HepG2 (cell line): ENCODE measurements around the gene TUBG2. TPM values are rescaled to one million over a fixed set of nuclear protein-coding genes. Genes with fewer than 3 reads are reported as not detected.
A peak's percentile ranks its signal among the peaks of the same experiment; 100 is the strongest.

Experiments
- DNMT1 ChIP-seq: sonication (generic); formaldehyde crosslinking; IDR thresholded peaks from 2 replicates; pipeline ENCODE4 v1.5.1; 2020; ENCODE audit warnings: mild to moderate bottlenecking, missing genetic modification reagents
- FOXK1 ChIP-seq: sonication (generic); formaldehyde crosslinking; IDR thresholded peaks from 2 replicates; pipeline ENCODE4 v1.4.0; 2020; ENCODE audit warnings: low read depth, missing genetic modification reagents, borderline replicate concordance
- IRF2 ChIP-seq: IDR thresholded peaks from 2 replicates; pipeline ENCODE4 v1.6.1; 2018; ENCODE audit warnings: missing genetic modification reagents, missing compliant biosample characterization
- NFRKB ChIP-seq: fragments of 450-650 bp; IDR thresholded peaks from 2 replicates; pipeline ENCODE4 v1.6.1; 2017
- NR1H2 ChIP-seq: sonication (generic); formaldehyde crosslinking; IDR thresholded peaks from 2 replicates; pipeline ENCODE4 v1.8.1; 2022; ENCODE audit warnings: low read depth, missing genetic modification reagents, borderline replicate concordance
- POLR2AphosphoS5 ChIP-seq: IDR thresholded peaks from 2 replicates; pipeline ENCODE4 v1.6.1; 2012; ENCODE audit warnings: low read depth, low read length
- PTBP1 ChIP-seq: fragments of 200-400 bp; formaldehyde crosslinking; IDR thresholded peaks from 2 replicates; pipeline ENCODE4 v1.6.1; 2018; ENCODE audit warnings: low read length, low read depth; ENCODE audit not compliant: poor library complexity, severe bottlenecking
- RFX5 ChIP-seq: IDR thresholded peaks from 2 replicates; pipeline ENCODE4 v1.6.1; 2011; ENCODE audit warnings: low read depth, low read length, improper control_type of control experiment
- SIN3A ChIP-seq: IDR thresholded peaks from 2 replicates; pipeline ENCODE4 v1.6.1; 2011; ENCODE audit warnings: low read depth, mild to moderate bottlenecking, control low read depth, low read length, borderline replicate concordance
- SP1 ChIP-seq, 2 experiments: fragments of 450-650 bp in 1 of 2; sonication (generic) in 1 of 2; formaldehyde crosslinking in 1 of 2; IDR thresholded peaks; 2 replicates each; pipeline versions ENCODE4 v1.4.0 to v1.6.1; 2016 to 2020; ENCODE audit warnings: missing genetic modification reagents in 1 of 2
- YY1 ChIP-seq: IDR thresholded peaks from 2 replicates; pipeline ENCODE4 v1.6.1; 2011; ENCODE audit warnings: low read length, low read depth, moderate library complexity, mild to moderate bottlenecking; ENCODE audit not compliant: insufficient read depth, insufficient replicate concordance
- ZNF235 ChIP-seq: sonication (generic); formaldehyde crosslinking; IDR thresholded peaks from 2 replicates; pipeline ENCODE4 v1.8.1; 2023; ENCODE audit warnings: mild to moderate bottlenecking, missing genetic modification reagents, borderline replicate concordance
- ZNF296 ChIP-seq: sonication (generic); formaldehyde crosslinking; conservative IDR thresholded peaks from 2 replicates; pipeline ENCODE4 v1.5.0; 2020; ENCODE audit warnings: mild to moderate bottlenecking, missing genetic modification reagents
- ZNF367 ChIP-seq: sonication (generic); formaldehyde crosslinking; IDR thresholded peaks from 2 replicates; pipeline ENCODE4 v1.4.0; 2020; ENCODE audit warnings: missing genetic modification reagents, borderline replicate concordance
- ZNF577 ChIP-seq: sonication (generic); formaldehyde crosslinking; IDR thresholded peaks from 2 replicates; pipeline ENCODE4 v1.4.0; 2020; ENCODE audit warnings: mild to moderate bottlenecking, low read depth, missing genetic modification reagents, borderline replicate concordance
- ZNF598 ChIP-seq: sonication (generic); formaldehyde crosslinking; IDR thresholded peaks from 2 replicates; pipeline ENCODE4 v1.5.1; 2020; ENCODE audit warnings: mild to moderate bottlenecking, missing genetic modification reagents, borderline replicate concordance
- polyA plus RNA-seq, 8 experiments: library from polyadenylated mRNA; depleted of rRNA in 3 of 8; stranded (reverse) in 7 of 8; unstranded in 1 of 8; fragments of >200 nt; fragmentation: Illumina TruSeq in 4 of 8; extraction: Trizol in 4 of 8; gene quantifications; 2 replicates each; pipeline versions ENCODE4 v1.2.1 to v1.2.3, GENCODE V29; 2011 to 2016; ENCODE audit warnings: low read depth in 4 of 8, missing spikeins in 1 of 8, mixed read lengths in 1 of 8; ENCODE audit not compliant: insufficient read depth in 1 of 8
- total RNA-seq, 5 experiments: library from RNA; depleted of rRNA; stranded (reverse); fragments of >200 nt; fragmentation: Illumina TruSeq; extraction: Trizol; gene quantifications; 2 replicates each; pipeline ENCODE4 v1.2.3, GENCODE V29; 2016; ENCODE audit warnings: low read depth in 1 of 5
- TF ChIP-seq, protein P1 (sequence below): sonication (generic); formaldehyde crosslinking; IDR thresholded peaks from 2 replicates; pipeline ENCODE4 v1.4.0; 2020; ENCODE audit warnings: mild to moderate bottlenecking, missing genetic modification reagents
- TF ChIP-seq, protein P2 (sequence below): sonication (generic); formaldehyde crosslinking; IDR thresholded peaks from 2 replicates; pipeline ENCODE4 v1.5.0; 2020; ENCODE audit warnings: mild to moderate bottlenecking, missing genetic modification reagents
- TF ChIP-seq, protein P3 (sequence below): sonication (generic); formaldehyde crosslinking; IDR thresholded peaks from 2 replicates; pipeline ENCODE4 v1.4.0; 2020; ENCODE audit warnings: missing genetic modification reagents, mild to moderate bottlenecking, borderline replicate concordance
- TF ChIP-seq, protein P4 (sequence below): sonication (generic); formaldehyde crosslinking; IDR thresholded peaks from 2 replicates; pipeline ENCODE4 v1.9.0; 2021; ENCODE audit warnings: missing genetic modification reagents, mild to moderate bottlenecking, borderline replicate concordance
- TF ChIP-seq, protein P5 (sequence below): sonication (generic); formaldehyde crosslinking; IDR thresholded peaks from 2 replicates; pipeline ENCODE4 v1.4.0; 2020; ENCODE audit warnings: mild to moderate bottlenecking, missing genetic modification reagents

TUBG2 gene
- total and polyA plus RNA-seq, 2 of the 13 experiments (the other 11 are each of a cell fraction or from before 2014, with no cell fraction given) = 16.0 to 42.3 TPM

DNA sequence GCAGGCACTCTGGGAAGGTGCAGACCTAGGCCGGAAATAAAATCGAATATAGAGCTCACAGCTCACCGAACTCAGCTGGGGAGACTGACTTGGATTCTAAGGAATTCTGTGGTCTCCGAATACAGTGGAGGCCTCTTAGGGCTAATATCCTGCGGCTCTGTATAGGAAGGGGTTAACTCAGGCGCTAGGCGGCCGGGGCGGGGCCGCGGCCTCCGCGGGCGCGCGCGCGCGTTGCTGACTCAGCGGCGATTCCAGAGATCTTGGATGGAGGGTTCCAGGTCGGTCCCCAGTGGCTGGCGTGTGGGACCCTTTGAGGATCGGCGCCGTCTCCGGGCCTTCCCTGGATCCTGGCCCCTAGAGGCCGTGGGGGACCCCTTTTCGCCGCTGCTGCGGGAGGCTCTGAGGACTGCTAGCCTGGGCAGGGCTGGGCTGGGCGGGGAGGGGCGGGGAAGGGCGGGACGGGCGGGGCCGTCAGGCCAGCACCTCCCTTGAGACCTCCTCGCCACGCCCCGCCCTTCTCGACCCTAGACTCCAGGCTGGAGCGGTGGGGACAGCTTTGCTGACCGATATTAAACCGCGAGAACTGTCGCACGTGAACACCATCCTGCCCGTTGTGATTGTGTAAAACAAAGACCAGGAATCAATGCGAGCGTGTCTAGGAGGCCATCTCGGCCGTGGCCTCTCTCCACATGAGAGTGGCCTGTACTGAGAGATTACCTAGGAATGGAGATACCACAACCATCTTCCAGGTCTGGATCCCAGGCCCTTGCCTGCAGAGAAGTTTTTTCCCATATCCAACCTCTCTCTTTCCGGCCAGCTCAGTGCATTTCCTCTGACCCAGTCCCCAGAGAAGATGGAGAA lies 19.1 kb downstream of the TUBG2 start (continued):
- TF ChIP-seq NR1H2 = peak; percentile 38; the same call in 1 of the 2 replicates
- TF ChIP-seq POLR2AphosphoS5 = peak; percentile 96
- TF ChIP-seq, protein P1, sequence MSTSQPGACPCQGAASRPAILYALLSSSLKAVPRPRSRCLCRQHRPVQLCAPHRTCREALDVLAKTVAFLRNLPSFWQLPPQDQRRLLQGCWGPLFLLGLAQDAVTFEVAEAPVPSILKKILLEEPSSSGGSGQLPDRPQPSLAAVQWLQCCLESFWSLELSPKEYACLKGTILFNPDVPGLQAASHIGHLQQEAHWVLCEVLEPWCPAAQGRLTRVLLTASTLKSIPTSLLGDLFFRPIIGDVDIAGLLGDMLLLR (CRISPR knock-in tag) = no peak
- TF ChIP-seq, protein P2, sequence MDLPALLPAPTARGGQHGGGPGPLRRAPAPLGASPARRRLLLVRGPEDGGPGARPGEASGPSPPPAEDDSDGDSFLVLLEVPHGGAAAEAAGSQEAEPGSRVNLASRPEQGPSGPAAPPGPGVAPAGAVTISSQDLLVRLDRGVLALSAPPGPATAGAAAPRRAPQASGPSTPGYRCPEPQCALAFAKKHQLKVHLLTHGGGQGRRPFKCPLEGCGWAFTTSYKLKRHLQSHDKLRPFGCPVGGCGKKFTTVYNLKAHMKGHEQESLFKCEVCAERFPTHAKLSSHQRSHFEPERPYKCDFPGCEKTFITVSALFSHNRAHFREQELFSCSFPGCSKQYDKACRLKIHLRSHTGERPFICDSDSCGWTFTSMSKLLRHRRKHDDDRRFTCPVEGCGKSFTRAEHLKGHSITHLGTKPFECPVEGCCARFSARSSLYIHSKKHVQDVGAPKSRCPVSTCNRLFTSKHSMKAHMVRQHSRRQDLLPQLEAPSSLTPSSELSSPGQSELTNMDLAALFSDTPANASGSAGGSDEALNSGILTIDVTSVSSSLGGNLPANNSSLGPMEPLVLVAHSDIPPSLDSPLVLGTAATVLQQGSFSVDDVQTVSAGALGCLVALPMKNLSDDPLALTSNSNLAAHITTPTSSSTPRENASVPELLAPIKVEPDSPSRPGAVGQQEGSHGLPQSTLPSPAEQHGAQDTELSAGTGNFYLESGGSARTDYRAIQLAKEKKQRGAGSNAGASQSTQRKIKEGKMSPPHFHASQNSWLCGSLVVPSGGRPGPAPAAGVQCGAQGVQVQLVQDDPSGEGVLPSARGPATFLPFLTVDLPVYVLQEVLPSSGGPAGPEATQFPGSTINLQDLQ = no peak
- no peak for TF ChIP-seq SP1 (IDR thresholded peaks at IDR 0.05)
- TF ChIP-seq SP1 (CRISPR knock-in tag; IDR thresholded peaks at IDR 0.05) = no peak; the same call in 1 of the 2 replicates
- TF ChIP-seq RFX5 = peak; percentile 56; the same call in 1 of the 2 replicates
- TF ChIP-seq FOXK1 = peak; percentile 77; the same call in 1 of the 2 replicates
- no peak for TF ChIP-seq NFRKB
- TF ChIP-seq, protein P3, sequence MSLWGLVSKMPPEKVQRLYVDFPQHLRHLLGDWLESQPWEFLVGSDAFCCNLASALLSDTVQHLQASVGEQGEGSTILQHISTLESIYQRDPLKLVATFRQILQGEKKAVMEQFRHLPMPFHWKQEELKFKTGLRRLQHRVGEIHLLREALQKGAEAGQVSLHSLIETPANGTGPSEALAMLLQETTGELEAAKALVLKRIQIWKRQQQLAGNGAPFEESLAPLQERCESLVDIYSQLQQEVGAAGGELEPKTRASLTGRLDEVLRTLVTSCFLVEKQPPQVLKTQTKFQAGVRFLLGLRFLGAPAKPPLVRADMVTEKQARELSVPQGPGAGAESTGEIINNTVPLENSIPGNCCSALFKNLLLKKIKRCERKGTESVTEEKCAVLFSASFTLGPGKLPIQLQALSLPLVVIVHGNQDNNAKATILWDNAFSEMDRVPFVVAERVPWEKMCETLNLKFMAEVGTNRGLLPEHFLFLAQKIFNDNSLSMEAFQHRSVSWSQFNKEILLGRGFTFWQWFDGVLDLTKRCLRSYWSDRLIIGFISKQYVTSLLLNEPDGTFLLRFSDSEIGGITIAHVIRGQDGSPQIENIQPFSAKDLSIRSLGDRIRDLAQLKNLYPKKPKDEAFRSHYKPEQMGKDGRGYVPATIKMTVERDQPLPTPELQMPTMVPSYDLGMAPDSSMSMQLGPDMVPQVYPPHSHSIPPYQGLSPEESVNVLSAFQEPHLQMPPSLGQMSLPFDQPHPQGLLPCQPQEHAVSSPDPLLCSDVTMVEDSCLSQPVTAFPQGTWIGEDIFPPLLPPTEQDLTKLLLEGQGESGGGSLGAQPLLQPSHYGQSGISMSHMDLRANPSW (CRISPR knock-in tag) = no peak
- TF ChIP-seq YY1 = peak; percentile 67
- no peak for TF ChIP-seq ZNF598 (CRISPR knock-in tag)
- no peak; the same call in 1 of the 2 replicates for TF ChIP-seq DNMT1 (CRISPR knock-in tag)
- peak; percentile 78 for TF ChIP-seq IRF2 (CRISPR knock-in tag)
- no peak for TF ChIP-seq ZNF577 (CRISPR knock-in tag)
- no peak for TF ChIP-seq ZNF235
- no peak for TF ChIP-seq ZNF296 (CRISPR knock-in tag)
- no peak for TF ChIP-seq ZNF367 (CRISPR knock-in tag)
- TF ChIP-seq SIN3A = peak; percentile 73; the same call in 1 of the 2 replicates
- TF ChIP-seq, protein P4, sequence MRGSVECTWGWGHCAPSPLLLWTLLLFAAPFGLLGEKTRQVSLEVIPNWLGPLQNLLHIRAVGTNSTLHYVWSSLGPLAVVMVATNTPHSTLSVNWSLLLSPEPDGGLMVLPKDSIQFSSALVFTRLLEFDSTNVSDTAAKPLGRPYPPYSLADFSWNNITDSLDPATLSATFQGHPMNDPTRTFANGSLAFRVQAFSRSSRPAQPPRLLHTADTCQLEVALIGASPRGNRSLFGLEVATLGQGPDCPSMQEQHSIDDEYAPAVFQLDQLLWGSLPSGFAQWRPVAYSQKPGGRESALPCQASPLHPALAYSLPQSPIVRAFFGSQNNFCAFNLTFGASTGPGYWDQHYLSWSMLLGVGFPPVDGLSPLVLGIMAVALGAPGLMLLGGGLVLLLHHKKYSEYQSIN (CRISPR knock-in tag) = no peak
- TF ChIP-seq PTBP1 = no peak
- TF ChIP-seq, protein P5, sequence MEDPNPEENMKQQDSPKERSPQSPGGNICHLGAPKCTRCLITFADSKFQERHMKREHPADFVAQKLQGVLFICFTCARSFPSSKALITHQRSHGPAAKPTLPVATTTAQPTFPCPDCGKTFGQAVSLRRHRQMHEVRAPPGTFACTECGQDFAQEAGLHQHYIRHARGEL (CRISPR knock-in tag) = no peak
